Naive thymus-derived CD4-positive, alpha-beta T cell (primary cell): Measurements from ENCODE around the gene ETNK1. TPM values are rescaled to one million over a fixed set of nuclear protein-coding genes. Genes with fewer than 3 reads are reported as not detected.
"Not testable (repeated sequence)": the region's sequence is repeated elsewhere in the genome, so short reads cannot be mapped to it uniquely, and the experiment has no call there.

ENCODE experiments used
- ATAC-seq: fragments of 150-1000 bp; cut with Tn5 transposase; 2 replicates; pipeline ENCODE4 v1.10.0; 2021; ENCODE audit warnings: mild to moderate bottlenecking, moderate library complexity
- CTCF ChIA-PET: fragments of 350-600 bp; sonication (Branson Sonifier 250); formaldehyde crosslinking; loops from one replicate; lab custom pipeline; 2021; ENCODE audit warnings: antibody characterized with exemption; lab: Charles Lee
- POLR2A ChIA-PET: fragments of 350-600 bp; sonication (Branson Sonifier 250); formaldehyde crosslinking; loops from one replicate; lab custom pipeline; 2021; ENCODE audit warnings: antibody characterized with exemption, inconsistent platforms; lab: Charles Lee
- DNase-seq, 9 donors: peaks; one replicate each; pipeline versions ENCODE4 v3.0.0 to v3.0.0-alpha.2; 2020 to 2022; ENCODE audit warnings: mixed read lengths in 1 of 9
- H3K27ac ChIP-seq: one replicate; pipeline ENCODE4 v1.7.0; 2013; ENCODE audit warnings: mild to moderate bottlenecking, low read depth, low read length, moderate library complexity
- H3K27me3 ChIP-seq, 2 donors: one replicate each; pipeline ENCODE4 v1.7.0; 2013; ENCODE audit warnings: low read length in 2 of 2, mild to moderate bottlenecking in 2 of 2, moderate library complexity in 2 of 2; ENCODE audit not compliant: control insufficient read depth in 2 of 2, insufficient read depth in 2 of 2
- H3K36me3 ChIP-seq, 3 experiments: 1 replicate in 2 of 3; 2 replicates in 1 of 3; pipeline ENCODE4 v1.7.0; 2013; ENCODE audit warnings: low read length in 3 of 3, mild to moderate bottlenecking in 3 of 3, moderate library complexity in 1 of 3; ENCODE audit not compliant: insufficient read depth in 3 of 3, control insufficient read depth in 2 of 3
- H3K4me1 ChIP-seq, 2 donors: one replicate each; pipeline ENCODE4 v1.7.0; 2013; ENCODE audit warnings: low read length in 2 of 2, mild to moderate bottlenecking in 2 of 2, moderate library complexity in 1 of 2; ENCODE audit not compliant: control insufficient read depth in 2 of 2, insufficient read depth in 2 of 2
- H3K4me3 ChIP-seq: 2 replicates; pipeline ENCODE4 v1.7.0; 2013; ENCODE audit warnings: mild to moderate bottlenecking, low read length
- H3K9me3 ChIP-seq, 3 experiments: 1 replicate in 2 of 3; 2 replicates in 1 of 3; pipeline ENCODE4 v1.7.0; 2013; ENCODE audit warnings: low read length in 3 of 3; ENCODE audit not compliant: control insufficient read depth in 2 of 3
- H3K27ac Mint-ChIP-seq, 9 donors: one replicate each; pipeline ENCODE4 v1.8.0; 2020 to 2022; ENCODE audit warnings: mixed read lengths in 9 of 9, mild to moderate bottlenecking in 8 of 9, moderate library complexity in 5 of 9, inconsistent platforms in 2 of 9
- H3K27me3 Mint-ChIP-seq, 5 donors: one replicate each; pipeline ENCODE4 v1.8.0; 2021 to 2022; ENCODE audit warnings: mixed read lengths in 5 of 5, mild to moderate bottlenecking in 1 of 5
- H3K36me3 Mint-ChIP-seq, 5 donors: one replicate each; pipeline ENCODE4 v1.8.0; 2020 to 2022; ENCODE audit warnings: mixed read lengths in 5 of 5, mild to moderate bottlenecking in 3 of 5, inconsistent platforms in 1 of 5
- H3K4me1 Mint-ChIP-seq, 7 donors: one replicate each; pipeline ENCODE4 v1.8.0; 2020 to 2022; ENCODE audit warnings: mixed read lengths in 7 of 7, mild to moderate bottlenecking in 3 of 7, inconsistent platforms in 1 of 7
- H3K4me3 Mint-ChIP-seq, 10 donors: one replicate each; pipeline ENCODE4 v1.8.0; 2020 to 2022; ENCODE audit warnings: mild to moderate bottlenecking in 10 of 10, mixed read lengths in 10 of 10, moderate library complexity in 6 of 10, inconsistent platforms in 2 of 10
- H3K9me3 Mint-ChIP-seq, 11 donors: one replicate each; pipeline ENCODE4 v1.8.0; 2020 to 2022; ENCODE audit warnings: mixed read lengths in 11 of 11, mild to moderate bottlenecking in 4 of 11, inconsistent platforms in 1 of 11, moderate library complexity in 1 of 11
- intact Hi-C, 2 donors: fragments of 100-400 bp; cut with micrococcal nuclease; formaldehyde crosslinking; loops; one replicate each; pipeline ENCODE4 v1.15.1; 2023
- polyA plus RNA-seq, 2 donors: library from polyadenylated mRNA; unstranded; fragments of 300-500 nt; fragmentation: Illumina TruSeq; gene quantifications; one replicate each; pipeline ENCODE4 v1.2.3, GENCODE V29; 2021
- total RNA-seq, 6 experiments: library from RNA in 5 of 6; stranded (reverse) in 5 of 6; gene quantifications; 1 replicate in 5 of 6; 2 replicates in 1 of 6; pipeline ENCODE4 v1.2.3 and lab custom pipeline; 2021 to 2026

ETNK1 gene
- total and polyA plus RNA-seq, 7 experiments from 2014 or later: 18.3 to 88.6 (median 60.6) TPM

- H3K27me3 Mint-ChIP-seq, H3K36me3 Mint-ChIP-seq, H3K4me3 Mint-ChIP-seq, H3K4me3 ChIP-seq, CTCF ChIA-PET, H3K27ac Mint-ChIP-seq, POLR2A ChIA-PET, H3K27me3 ChIP-seq, H3K36me3 ChIP-seq, intact Hi-C loops, H3K9me3 ChIP-seq, H3K27ac ChIP-seq, DNase-seq, H3K4me1 ChIP-seq, ATAC-seq, H3K4me1 Mint-ChIP-seq: not testable (repeated sequence)
- peaks cover 0 to 35% (median 19%) of the 10 kb centered on the region in 11 donors for H3K9me3 Mint-ChIP-seq
These were observed 12.1 kb upstream of the ETNK1 start for GRCh38 chr12:22612822-22613221.

- intact Hi-C loops: no loop called here
- Mint-ChIP-seq H3K36me3 (peaks cover 4 to 8% (median 5%) of the 10 kb centered on the region in 5 donors), H3K27ac (no peak overlapping the region), H3K4me3 (no peak overlapping the region), H3K27me3 (peaks cover 0 to 16% (median 0%) of the 10 kb centered on the region in 5 donors), H3K4me1 (no peaks in the 10 kb centered on the region), H3K9me3 (peaks cover 0 to 35% (median 18%) of the 10 kb centered on the region in 11 donors)
- DNase-seq: no peak
- no peak overlapping the region for H3K4me3 ChIP-seq
- ChIA-PET CTCF (interaction anchor here (1.1 kb wide), 1 partner anchor 87 kb away, joined by 4 read pairs; no protein-coding TSS in a partner anchor), POLR2A (no interaction called here)
- H3K9me3 ChIP-seq: peaks cover 0 to 8% (median 0%) of the 10 kb centered on the region in 3 experiments
- no peak overlapping the region for H3K27ac ChIP-seq
- no peaks in the 10 kb centered on the region for H3K36me3 ChIP-seq
- H3K4me1 ChIP-seq: no peaks in the 10 kb centered on the region
- no peak for ATAC-seq
- no peaks in the 10 kb centered on the region for H3K27me3 ChIP-seq
These were observed 8.9 kb upstream of the ETNK1 start for GRCh38 chr12:22615963-22616501.

- Mint-ChIP-seq H3K36me3 (peaks cover 0 to 4% (median under 1%) of the 10 kb centered on the region in 5 donors), H3K4me1 (no peaks in the 10 kb centered on the region), H3K27me3 (peaks cover 0 to 31% (median 2%) of the 10 kb centered on the region in 5 donors), H3K27ac (no peak overlapping the region), H3K4me3 (no peak overlapping the region), H3K9me3 (peaks cover 0 to 27% (median 12%) of the 10 kb centered on the region in 11 donors)
- ChIA-PET POLR2A (no interaction called here), CTCF (no interaction called here)
- no peaks in the 10 kb centered on the region for H3K36me3 ChIP-seq
- H3K4me1 ChIP-seq: no peaks in the 10 kb centered on the region
- H3K27me3 ChIP-seq: no peaks in the 10 kb centered on the region
- ATAC-seq (no peak), DNase-seq (no peak)
- intact Hi-C loops: no loop called here
- H3K4me3 ChIP-seq: no peak overlapping the region
- H3K9me3 ChIP-seq: peaks cover 0 to 4% (median 0%) of the 10 kb centered on the region in 3 experiments
- no peak overlapping the region for H3K27ac ChIP-seq
These were observed 7.3 kb upstream of the ETNK1 start for GRCh38 chr12:22617630-22618029.

DNA sequence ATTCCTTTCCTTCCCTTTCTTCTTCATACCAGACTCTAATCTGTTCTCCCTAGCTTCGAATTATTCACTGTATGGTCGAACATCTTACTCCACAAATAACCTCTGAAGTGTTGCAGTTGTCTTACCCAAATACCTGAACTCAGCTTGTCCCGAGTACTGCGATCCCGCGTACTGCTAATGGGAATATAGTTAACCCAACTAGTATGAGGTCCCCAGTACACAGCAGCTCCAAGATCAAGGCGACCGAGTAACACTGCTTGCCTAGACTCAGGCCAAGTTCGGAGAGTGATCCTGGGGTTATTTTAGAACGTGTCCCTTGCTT lies 462 bp upstream of the ETNK1 start:
- peaks cover 21 to 45% (median 40%) of the 10 kb centered on the region in 7 donors for H3K4me1 Mint-ChIP-seq
- H3K9me3 Mint-ChIP-seq: peaks cover 0 to 2% (median 0%) of the 10 kb centered on the region in 11 donors
- Histone ChIP-seq H3K27me3 (no peaks in the 10 kb centered on the region), H3K36me3 (peaks cover 0 to 9% (median 0%) of the 10 kb centered on the region in 3 experiments), H3K27ac (peak overlapping the region; percentile 88), H3K4me1 (peaks cover 17 to 20% of the 10 kb centered on the region in 2 donors), H3K4me3 (peak overlapping the region; percentile 80), H3K9me3 (no peaks in the 10 kb centered on the region)
- peak overlapping the region; percentile 84 to 99 (median 97) for H3K27ac Mint-ChIP-seq
- ChIA-PET CTCF (interaction anchor here (0.5 to 1.7 kb wide), 3 partner anchors 80 to 95 kb away, joined by 3 to 7 read pairs (median 5); partner anchors contain the start of gene C2CD5), POLR2A (interaction anchor here (0.6 to 2.2 kb wide), 6 partner anchors 23 to 1129 kb away, joined by 3 to 19 read pairs (median 4); partner anchors contain the start of genes C2CD5, CMAS and LDHB)
- peak overlapping the region; percentile 85 to 100 (median 96) for H3K4me3 Mint-ChIP-seq
- peaks cover 0 to 9% (median 4%) of the 10 kb centered on the region in 5 donors for H3K36me3 Mint-ChIP-seq
- ATAC-seq (no peak), DNase-seq (peak in 2 of 9 donors; percentile 5 to 14)
- intact Hi-C loops: loop anchor here (1.0 to 10.0 kb wide), 5 partner anchors 8 to 1124 kb away; partner anchors contain the start of genes GOLT1B (in 2 of the 2) and RECQL (in 2 of the 2)
- H3K27me3 Mint-ChIP-seq: peaks cover 0 to 30% (median 9%) of the 10 kb centered on the region in 5 donors

DNA sequence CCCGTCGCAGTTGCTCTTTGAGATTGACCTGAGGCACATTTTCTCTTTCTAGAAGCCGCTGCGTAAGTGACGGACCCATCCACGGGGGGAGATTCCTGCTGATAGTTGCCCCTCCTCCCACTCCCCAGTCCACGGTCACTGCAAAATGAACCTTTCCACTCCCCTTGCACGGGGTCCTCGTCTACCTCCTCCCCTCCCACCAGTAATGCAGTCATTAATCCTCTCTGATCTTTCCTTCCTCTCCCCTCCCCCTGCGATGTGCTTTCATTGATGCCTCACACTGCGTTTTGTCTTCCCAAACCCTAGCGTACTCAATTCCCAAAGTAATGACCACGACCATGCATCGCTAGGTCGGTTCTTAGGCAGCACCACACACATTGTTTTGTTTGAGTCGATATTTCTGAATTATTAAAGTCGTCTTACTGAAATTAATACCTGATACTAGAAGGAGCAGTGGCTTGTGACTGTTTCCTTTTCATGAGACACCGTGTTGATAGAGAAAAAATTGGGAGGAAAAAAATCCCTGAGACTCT lies 857 bp downstream of the ETNK1 start:
- peaks cover 0 to 9% (median 0%) of the 10 kb centered on the region in 3 experiments for H3K36me3 ChIP-seq
- no peaks in the 10 kb centered on the region for H3K27me3 ChIP-seq
- ChIA-PET POLR2A (interaction anchor here (0.7 to 2.2 kb wide), 4 partner anchors 11 to 968 kb away, joined by 3 to 19 read pairs (median 4); partner anchors contain the start of genes C2CD5, CMAS and LDHB), CTCF (no interaction called here)
- peaks cover 17 to 20% of the 10 kb centered on the region in 2 donors for H3K4me1 ChIP-seq
- H3K4me3 Mint-ChIP-seq: peak overlapping the region; percentile 85 to 100 (median 96)
- intact Hi-C loops: loop anchor here (1.0 to 10.0 kb wide), 13 partner anchors 17 to 1189 kb away; partner anchors contain the start of genes C2CD5 (in 2 of the 2), CMAS (in 2 of the 2), GOLT1B (in 2 of the 2) and LDHB (in 2 of the 2)
- ATAC-seq: peak; percentile 17
- H3K4me3 ChIP-seq: peak overlapping the region; percentile 80
- H3K4me1 Mint-ChIP-seq: peaks cover 28 to 57% (median 51%) of the 10 kb centered on the region in 7 donors
- H3K36me3 Mint-ChIP-seq: peaks cover 0 to 9% (median 4%) of the 10 kb centered on the region in 5 donors
- H3K27ac Mint-ChIP-seq: peak overlapping the region; percentile 84 to 99 (median 96)
- no peaks in the 10 kb centered on the region for H3K9me3 ChIP-seq
- peaks cover 0 to 2% (median 0%) of the 10 kb centered on the region in 11 donors for H3K9me3 Mint-ChIP-seq
- peaks cover 0 to 24% (median 9%) of the 10 kb centered on the region in 5 donors for H3K27me3 Mint-ChIP-seq
- peak overlapping the region; percentile 88 for H3K27ac ChIP-seq
- peak in 7 of 9 donors; percentile 19 to 46 (median 25) for DNase-seq

- peak overlapping the region; percentile 84 to 99 (median 96) for H3K27ac Mint-ChIP-seq
- Histone ChIP-seq H3K36me3 (peaks cover 0 to 9% (median 0%) of the 10 kb centered on the region in 3 experiments), H3K4me1 (peaks cover 17 to 20% of the 10 kb centered on the region in 2 donors), H3K9me3 (no peaks in the 10 kb centered on the region), H3K4me3 (peak overlapping the region; percentile 80), H3K27me3 (no peaks in the 10 kb centered on the region), H3K27ac (peak overlapping the region; percentile 88)
- peaks cover 30 to 63% (median 55%) of the 10 kb centered on the region in 7 donors for H3K4me1 Mint-ChIP-seq
- ChIA-PET POLR2A (interaction anchor here (0.7 to 1.8 kb wide), 2 partner anchors 10 to 580 kb away, joined by 3 to 4 read pairs; partner anchors contain the start of gene CMAS), CTCF (no interaction called here)
- H3K9me3 Mint-ChIP-seq: peaks cover 0 to 2% (median 0%) of the 10 kb centered on the region in 11 donors
- intact Hi-C loops: loop anchor here (2.0 to 10.0 kb wide), 8 partner anchors 16 to 1169 kb away; partner anchors contain the start of genes CMAS (in 1 of the 2), GOLT1B (in 1 of the 2), LDHB (in 1 of the 2) and RECQL (in 1 of the 2)
- H3K4me3 Mint-ChIP-seq: peak overlapping the region; percentile 85 to 100 (median 96)
- peak in 1 of 9 donors; percentile 17 for DNase-seq
- H3K36me3 Mint-ChIP-seq: peaks cover 0 to 10% (median 4%) of the 10 kb centered on the region in 5 donors
- peaks cover 0 to 19% (median 9%) of the 10 kb centered on the region in 5 donors for H3K27me3 Mint-ChIP-seq
- ATAC-seq: no peak
These were observed 1.4 kb downstream of the ETNK1 start for GRCh38 chr12:22626406-22626805.
